Stimulated activated CD4-positive, alpha-beta T cell treated with anti-CD3 and anti-CD28 coated beads, Interleukin-4, amount 100 ng/mL, for 4 hours (primary cell): ENCODE results near the gene EFS.

Source experiments
- DNase-seq, 2 experiments: peaks; one replicate each; pipeline ENCODE4 v3.0.0-alpha.2; 2020

EFS gene

GRCh38 chr14:23377573-23378563 lies 12.9 kb upstream of the EFS start:
- no peak for DNase-seq

GRCh38 chr14:23377198-23377550 lies 12.2 kb upstream of the EFS start:
- no peak for DNase-seq

- DNase-seq, result no peak
Observed at GRCh38 chr14:23376482-23377197, 11.7 kb upstream of the EFS start, which contains the start of gene CMTM5. TSS of gene CMTM5 (plus strand) at chr14:23377046. CDS start at chr14:23377252, 206 bp downstream.

- no peak for DNase-seq
Observed at GRCh38 chr14:23375527-23376251, 10.7 kb upstream of the EFS start.

- no peak for DNase-seq
Observed at GRCh38 chr14:23373041-23373440, 8.1 kb upstream of the EFS start.

- DNase-seq, result no peak
Observed at GRCh38 chr14:23372509-23372908, 7.5 kb upstream of the EFS start, which contains the start of gene IL25. TSS of gene IL25 (plus strand) at chr14:23372809.

GRCh38 chr14:23371865-23372264 lies 6.9 kb upstream of the EFS start:
- no peak for DNase-seq

GRCh38 chr14:23370221-23370620 lies 5.2 kb upstream of the EFS start:
- DNase-seq, result no peak

- no peak for DNase-seq
Observed at GRCh38 chr14:23366426-23366921, 1.5 kb upstream of the EFS start.

GRCh38 chr14:23365732-23366425 lies 907 bp upstream of the EFS start:
- no peak for DNase-seq

GRCh38 chr14:23364164-23365035 lies 572 bp downstream of the EFS start:
- no peak for DNase-seq

- no peak for DNase-seq
Observed at GRCh38 chr14:23362200-23362599, 2.8 kb downstream of the EFS start.

- no peak for DNase-seq
Observed at GRCh38 chr14:23361763-23362162, 3.2 kb downstream of the EFS start.

- DNase-seq, result no peak
Observed at GRCh38 chr14:23361320-23361719, 3.7 kb downstream of the EFS start.

GRCh38 chr14:23360496-23360895 lies 4.5 kb downstream of the EFS start:
- no peak for DNase-seq

- no peak for DNase-seq
Observed at GRCh38 chr14:23359722-23360447, 5.1 kb downstream of the EFS start.

GRCh38 chr14:23359167-23359626 lies 5.8 kb downstream of the EFS start:
- DNase-seq, result no peak

GRCh38 chr14:23358553-23359166 lies 6.3 kb downstream of the EFS start:
- DNase-seq, result no peak

- no peak for DNase-seq
Observed at GRCh38 chr14:23358042-23358441, 6.9 kb downstream of the EFS start.

GRCh38 chr14:23357261-23357660 lies 7.7 kb downstream of the EFS start:
- DNase-seq, result no peak
